Measurements from ENCODE around the gene SLC1A2. TPM values are rescaled to one million over a fixed set of nuclear protein-coding genes. Genes with fewer than 3 reads are reported as not detected.

Gene SLC1A2
- total RNA-seq, 4 donors from 2014 or later, result 1.0 to 11.5 (median 5.0) TPM

GRCh38 chr11:35318309-35318708 lies 101.0 kb downstream of the SLC1A2 start:
- no peak overlapping the region for H3K27ac ChIP-seq
- DNase-seq, result no peak
- H3K4me3 ChIP-seq, result no peak overlapping the region
- no peaks in the 10 kb centered on the region for H3K27me3 ChIP-seq
- intact Hi-C loops (cut with DNase I; ENCODE audit: low total_unique reads), result no loop called here
- no peaks in the 10 kb centered on the region for H3K36me3 ChIP-seq
- H3K4me1 ChIP-seq, result no peaks in the 10 kb centered on the region
- TF ChIP-seq POLR2A (IDR thresholded peaks at IDR 0.05) (no peak), CTCF (IDR thresholded peaks at IDR 0.05) (no peak)
- H3K9me3 ChIP-seq, result no peaks in the 10 kb centered on the region

GRCh38 chr11:35317253-35317652 lies 102.1 kb downstream of the SLC1A2 start:
- Histone ChIP-seq H3K27me3 (no peaks in the 10 kb centered on the region), H3K4me1 (no peaks in the 10 kb centered on the region), H3K27ac (no peak overlapping the region), H3K9me3 (no peaks in the 10 kb centered on the region), H3K4me3 (no peak overlapping the region), H3K36me3 (no peaks in the 10 kb centered on the region)
- no peak for DNase-seq
- intact Hi-C loops (cut with DNase I; ENCODE audit: low total_unique reads), result no loop called here
- TF ChIP-seq POLR2A (IDR thresholded peaks at IDR 0.05) (no peak), CTCF (IDR thresholded peaks at IDR 0.05) (no peak)

- H3K27ac ChIP-seq, result no peak overlapping the region
- TF ChIP-seq POLR2A (IDR thresholded peaks at IDR 0.05), result no peak
- no peak for TF ChIP-seq CTCF (IDR thresholded peaks at IDR 0.05)
- no peaks in the 10 kb centered on the region for H3K9me3 ChIP-seq
- no peak for DNase-seq
- no peaks in the 10 kb centered on the region for H3K36me3 ChIP-seq
- no peak overlapping the region for H3K4me3 ChIP-seq
- no peaks in the 10 kb centered on the region for H3K4me1 ChIP-seq
- intact Hi-C loops (cut with DNase I; ENCODE audit: low total_unique reads), result no loop called here
- H3K27me3 ChIP-seq, result no peaks in the 10 kb centered on the region
Measured at GRCh38 chr11:35316161-35316560, 103.2 kb downstream of the SLC1A2 start.

GRCh38 chr11:35313760-35314153 lies 105.6 kb downstream of the SLC1A2 start:
- no peaks in the 10 kb centered on the region for H3K27me3 ChIP-seq
- no peak for DNase-seq
- TF ChIP-seq POLR2A (IDR thresholded peaks at IDR 0.05), result no peak
- TF ChIP-seq CTCF (IDR thresholded peaks at IDR 0.05), result no peak
- no peak overlapping the region for H3K4me3 ChIP-seq
- intact Hi-C loops (cut with DNase I; ENCODE audit: low total_unique reads), result no loop called here
- no peaks in the 10 kb centered on the region for H3K9me3 ChIP-seq
- no peaks in the 10 kb centered on the region for H3K36me3 ChIP-seq
- no peaks in the 10 kb centered on the region for H3K4me1 ChIP-seq
- no peak overlapping the region for H3K27ac ChIP-seq

GRCh38 chr11:35313066-35313759 lies 106.1 kb downstream of the SLC1A2 start:
- H3K27ac ChIP-seq, result no peak overlapping the region
- no peak for DNase-seq
- no peaks in the 10 kb centered on the region for H3K4me1 ChIP-seq
- no peak overlapping the region for H3K4me3 ChIP-seq
- H3K9me3 ChIP-seq, result no peaks in the 10 kb centered on the region
- intact Hi-C loops (cut with DNase I; ENCODE audit: low total_unique reads), result no loop called here
- no peaks in the 10 kb centered on the region for H3K36me3 ChIP-seq
- no peaks in the 10 kb centered on the region for H3K27me3 ChIP-seq
- TF ChIP-seq CTCF (IDR thresholded peaks at IDR 0.05), result no peak
- TF ChIP-seq POLR2A (IDR thresholded peaks at IDR 0.05), result no peak

Measured in uterus (tissue), 4 donors.